HEK293 (cell line): ENCODE results near the gene JAM2.
A peak's percentile ranks its signal among the peaks of the same experiment; 100 is the strongest.

Experiments
- EGR2 ChIP-seq: fragments of 450-650 bp; formaldehyde crosslinking; IDR thresholded peaks from 2 replicates; pipeline ENCODE4 v1.5.1; 2016; ENCODE audit warnings: low read depth, missing biosample characterization, missing genetic modification characterization
- GLIS1 ChIP-seq: fragments of 450-650 bp; formaldehyde crosslinking; IDR thresholded peaks from 2 replicates; pipeline ENCODE4 v1.5.1; 2016; ENCODE audit warnings: missing biosample characterization, missing genetic modification characterization
- KLF1 ChIP-seq: fragments of 450-650 bp; formaldehyde crosslinking; IDR thresholded peaks from 2 replicates; pipeline ENCODE4 v1.5.1; 2016; ENCODE audit warnings: missing biosample characterization, missing genetic modification characterization
- KLF16 ChIP-seq: fragments of 450-650 bp; formaldehyde crosslinking; IDR thresholded peaks from 2 replicates; pipeline ENCODE4 v1.5.1; 2017; ENCODE audit warnings: missing biosample characterization, missing genetic modification characterization
- KLF8 ChIP-seq: fragments of 450-650 bp; formaldehyde crosslinking; IDR thresholded peaks from 2 replicates; pipeline ENCODE4 v1.5.1; 2016; ENCODE audit warnings: missing biosample characterization, missing genetic modification characterization
- WT1 ChIP-seq: fragments of 450-650 bp; formaldehyde crosslinking; IDR thresholded peaks from 2 replicates; pipeline ENCODE4 v1.5.1; 2016; ENCODE audit warnings: missing biosample characterization, missing genetic modification characterization
- ZNF121 ChIP-seq: fragments of 450-650 bp; formaldehyde crosslinking; IDR thresholded peaks from 2 replicates; pipeline ENCODE4 v1.5.1; 2016; ENCODE audit warnings: missing biosample characterization, missing genetic modification characterization
- ZNF19 ChIP-seq: fragments of 450-650 bp; formaldehyde crosslinking; IDR thresholded peaks from 2 replicates; pipeline ENCODE4; 2016; ENCODE audit warnings: missing biosample characterization, missing genetic modification characterization, low read depth
- ZNF2 ChIP-seq: fragments of 450-650 bp; formaldehyde crosslinking; IDR thresholded peaks from 2 replicates; pipeline ENCODE4 v1.5.1; 2016; ENCODE audit warnings: missing biosample characterization, missing genetic modification characterization
- ZNF221 ChIP-seq: fragments of 450-650 bp; formaldehyde crosslinking; IDR thresholded peaks from 2 replicates; pipeline ENCODE4 v1.5.1; 2017; ENCODE audit warnings: missing biosample characterization, missing genetic modification characterization, borderline replicate concordance
- ZNF274 ChIP-seq, 2 experiments: fragments of 200-500 bp in 1 of 2; fragments of 450-650 bp in 1 of 2; sonication (Bioruptor generic) in 1 of 2; formaldehyde crosslinking in 1 of 2; IDR thresholded peaks; 2 replicates each; pipeline versions ENCODE4 v1.5.1 to v1.6.1; 2014 to 2016; ENCODE audit warnings: borderline replicate concordance in 1 of 2, inconsistent platforms in 1 of 2, low read length in 1 of 2, missing biosample characterization in 1 of 2, missing genetic modification characterization in 1 of 2
- ZNF354C ChIP-seq: fragments of 450-650 bp; formaldehyde crosslinking; IDR thresholded peaks from 2 replicates; pipeline ENCODE4 v1.5.1; 2016; ENCODE audit warnings: missing biosample characterization, missing genetic modification characterization, low read depth, borderline replicate concordance
- ZNF561 ChIP-seq: fragments of 450-650 bp; IDR thresholded peaks from 2 replicates; pipeline ENCODE4 v1.5.1; 2018; ENCODE audit warnings: missing biosample characterization, missing genetic modification characterization, borderline replicate concordance
- ZNF624 ChIP-seq: fragments of 450-650 bp; formaldehyde crosslinking; IDR thresholded peaks from 2 replicates; pipeline ENCODE4 v1.5.1; 2017; ENCODE audit warnings: missing biosample characterization, missing genetic modification characterization
- ZXDB ChIP-seq: fragments of 450-650 bp; formaldehyde crosslinking; IDR thresholded peaks from 2 replicates; pipeline ENCODE4 v1.5.1; 2016; ENCODE audit warnings: missing biosample characterization, missing genetic modification characterization
- TF ChIP-seq, protein P1 (sequence below): fragments of 450-650 bp; formaldehyde crosslinking; conservative IDR thresholded peaks from 2 replicates; pipeline ENCODE4 v1.5.1; 2016; ENCODE audit warnings: low read depth, missing biosample characterization, missing genetic modification characterization
- TF ChIP-seq, protein P2 (sequence below): fragments of 450-650 bp; formaldehyde crosslinking; IDR thresholded peaks from 2 replicates; pipeline ENCODE4 v1.5.1; 2016; ENCODE audit warnings: missing biosample characterization, missing genetic modification characterization
- TF ChIP-seq, protein P3 (sequence below): fragments of 450-650 bp; formaldehyde crosslinking; IDR thresholded peaks from 2 replicates; pipeline ENCODE4 v1.5.1; 2017; ENCODE audit warnings: missing biosample characterization, missing genetic modification characterization
- TF ChIP-seq, protein P4 (sequence below): fragments of 450-650 bp; IDR thresholded peaks from 2 replicates; pipeline ENCODE4 v1.5.1; 2018; ENCODE audit warnings: missing biosample characterization, mild to moderate bottlenecking, missing genetic modification characterization

The JAM2 gene

DNA sequence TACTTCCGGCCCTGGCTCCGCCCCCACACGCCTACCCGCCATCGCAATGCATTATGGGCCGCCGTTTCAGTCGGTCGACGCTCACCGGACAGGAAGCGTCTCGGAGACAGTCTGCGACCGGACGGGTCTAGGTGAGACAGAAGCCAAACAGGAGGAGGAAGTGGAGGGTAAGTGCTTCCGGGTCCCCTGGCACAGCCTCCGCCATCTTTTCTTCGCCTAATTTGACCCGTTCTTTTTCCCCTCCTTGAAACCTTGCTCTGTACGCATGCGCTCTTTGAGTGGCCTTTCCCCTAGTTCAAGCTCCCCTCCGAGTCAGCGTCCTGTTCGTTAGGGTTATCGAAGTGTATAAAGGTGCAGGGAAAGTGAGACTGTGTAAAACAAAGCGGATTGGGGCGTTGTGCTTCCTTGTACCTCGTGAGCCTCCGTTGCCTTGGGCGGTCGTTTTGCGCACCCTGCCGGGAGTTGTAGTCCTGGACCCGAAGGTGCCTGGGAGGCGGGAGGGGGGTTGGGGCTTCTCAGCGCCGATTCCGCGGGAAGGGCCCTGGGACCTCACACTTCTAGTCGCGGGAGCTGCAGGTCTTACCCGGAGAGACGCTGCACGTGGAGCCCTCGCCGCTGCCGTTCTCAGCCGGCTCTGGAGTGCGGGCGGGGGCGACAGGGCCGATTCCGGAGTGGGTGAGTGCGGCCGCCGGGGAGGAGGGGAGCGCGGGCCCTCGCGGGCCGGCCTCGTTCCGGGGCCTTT lies 96.0 kb downstream of the JAM2 start, which contains the start of the genes ATP5PF and GABPA (continued):
- TF ChIP-seq ZNF274 (IDR thresholded peaks at IDR 0.05; ENCODE audit: low read length) (no peak), ZNF274 (tag by site-specific recombination; IDR thresholded peaks at IDR 0.05; ENCODE audit: borderline replicate concordance) (no peak), ZNF221 (tag by site-specific recombination) (no peak), ZNF19 (tag by site-specific recombination) (no peak), WT1 (tag by site-specific recombination) (peak; percentile 28; the same call in 1 of the 2 replicates), EGR2 (tag by site-specific recombination) (peak; percentile 96), ZNF2 (0 out of 2 replicates have a peak, but pooled peaks have one; percentile 61), ZNF354C (tag by site-specific recombination) (no peak), ZNF624 (tag by site-specific recombination) (0 out of 2 replicates have a peak, but pooled peaks have one; percentile 63), GLIS1 (peak; percentile 75), KLF1 (tag by site-specific recombination) (peak; percentile 47), ZXDB (tag by site-specific recombination) (peak; percentile 84), ZNF121 (tag by site-specific recombination) (0 out of 2 replicates have a peak, but pooled peaks have one; percentile 49), KLF16 (peak; percentile 65; the same call in 1 of the 2 replicates), KLF8 (tag by site-specific recombination) (peak; percentile 81; the same call in 1 of the 2 replicates), ZNF561 (peak; percentile 94)
- TF ChIP-seq, protein P1, sequence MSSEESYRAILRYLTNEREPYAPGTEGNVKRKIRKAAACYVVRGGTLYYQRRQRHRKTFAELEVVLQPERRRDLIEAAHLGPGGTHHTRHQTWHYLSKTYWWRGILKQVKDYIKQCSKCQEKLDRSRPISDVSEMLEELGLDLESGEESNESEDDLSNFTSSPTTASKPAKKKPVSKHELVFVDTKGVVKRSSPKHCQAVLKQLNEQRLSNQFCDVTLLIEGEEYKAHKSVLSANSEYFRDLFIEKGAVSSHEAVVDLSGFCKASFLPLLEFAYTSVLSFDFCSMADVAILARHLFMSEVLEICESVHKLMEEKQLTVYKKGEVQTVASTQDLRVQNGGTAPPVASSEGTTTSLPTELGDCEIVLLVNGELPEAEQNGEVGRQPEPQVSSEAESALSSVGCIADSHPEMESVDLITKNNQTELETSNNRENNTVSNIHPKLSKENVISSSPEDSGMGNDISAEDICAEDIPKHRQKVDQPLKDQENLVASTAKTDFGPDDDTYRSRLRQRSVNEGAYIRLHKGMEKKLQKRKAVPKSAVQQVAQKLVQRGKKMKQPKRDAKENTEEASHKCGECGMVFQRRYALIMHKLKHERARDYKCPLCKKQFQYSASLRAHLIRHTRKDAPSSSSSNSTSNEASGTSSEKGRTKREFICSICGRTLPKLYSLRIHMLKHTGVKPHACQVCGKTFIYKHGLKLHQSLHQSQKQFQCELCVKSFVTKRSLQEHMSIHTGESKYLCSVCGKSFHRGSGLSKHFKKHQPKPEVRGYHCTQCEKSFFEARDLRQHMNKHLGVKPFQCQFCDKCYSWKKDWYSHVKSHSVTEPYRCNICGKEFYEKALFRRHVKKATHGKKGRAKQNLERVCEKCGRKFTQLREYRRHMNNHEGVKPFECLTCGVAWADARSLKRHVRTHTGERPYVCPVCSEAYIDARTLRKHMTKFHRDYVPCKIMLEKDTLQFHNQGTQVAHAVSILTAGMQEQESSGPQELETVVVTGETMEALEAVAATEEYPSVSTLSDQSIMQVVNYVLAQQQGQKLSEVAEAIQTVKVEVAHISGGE (tag by site-specific recombination), result peak; percentile 99
- TF ChIP-seq, protein P2, sequence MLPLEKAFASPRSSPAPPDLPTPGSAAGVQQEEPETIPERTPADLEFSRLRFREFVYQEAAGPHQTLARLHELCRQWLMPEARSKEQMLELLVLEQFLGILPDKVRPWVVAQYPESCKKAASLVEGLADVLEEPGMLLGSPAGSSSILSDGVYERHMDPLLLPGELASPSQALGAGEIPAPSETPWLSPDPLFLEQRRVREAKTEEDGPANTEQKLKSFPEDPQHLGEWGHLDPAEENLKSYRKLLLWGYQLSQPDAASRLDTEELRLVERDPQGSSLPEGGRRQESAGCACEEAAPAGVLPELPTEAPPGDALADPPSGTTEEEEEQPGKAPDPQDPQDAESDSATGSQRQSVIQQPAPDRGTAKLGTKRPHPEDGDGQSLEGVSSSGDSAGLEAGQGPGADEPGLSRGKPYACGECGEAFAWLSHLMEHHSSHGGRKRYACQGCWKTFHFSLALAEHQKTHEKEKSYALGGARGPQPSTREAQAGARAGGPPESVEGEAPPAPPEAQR (tag by site-specific recombination), result 0 out of 2 replicates have a peak, but pooled peaks have one; percentile 39
- TF ChIP-seq, protein P3, sequence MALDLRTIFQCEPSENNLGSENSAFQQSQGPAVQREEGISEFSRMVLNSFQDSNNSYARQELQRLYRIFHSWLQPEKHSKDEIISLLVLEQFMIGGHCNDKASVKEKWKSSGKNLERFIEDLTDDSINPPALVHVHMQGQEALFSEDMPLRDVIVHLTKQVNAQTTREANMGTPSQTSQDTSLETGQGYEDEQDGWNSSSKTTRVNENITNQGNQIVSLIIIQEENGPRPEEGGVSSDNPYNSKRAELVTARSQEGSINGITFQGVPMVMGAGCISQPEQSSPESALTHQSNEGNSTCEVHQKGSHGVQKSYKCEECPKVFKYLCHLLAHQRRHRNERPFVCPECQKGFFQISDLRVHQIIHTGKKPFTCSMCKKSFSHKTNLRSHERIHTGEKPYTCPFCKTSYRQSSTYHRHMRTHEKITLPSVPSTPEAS (tag by site-specific recombination), result 0 out of 2 replicates have a peak, but pooled peaks have one; percentile 7
- TF ChIP-seq, protein P4, sequence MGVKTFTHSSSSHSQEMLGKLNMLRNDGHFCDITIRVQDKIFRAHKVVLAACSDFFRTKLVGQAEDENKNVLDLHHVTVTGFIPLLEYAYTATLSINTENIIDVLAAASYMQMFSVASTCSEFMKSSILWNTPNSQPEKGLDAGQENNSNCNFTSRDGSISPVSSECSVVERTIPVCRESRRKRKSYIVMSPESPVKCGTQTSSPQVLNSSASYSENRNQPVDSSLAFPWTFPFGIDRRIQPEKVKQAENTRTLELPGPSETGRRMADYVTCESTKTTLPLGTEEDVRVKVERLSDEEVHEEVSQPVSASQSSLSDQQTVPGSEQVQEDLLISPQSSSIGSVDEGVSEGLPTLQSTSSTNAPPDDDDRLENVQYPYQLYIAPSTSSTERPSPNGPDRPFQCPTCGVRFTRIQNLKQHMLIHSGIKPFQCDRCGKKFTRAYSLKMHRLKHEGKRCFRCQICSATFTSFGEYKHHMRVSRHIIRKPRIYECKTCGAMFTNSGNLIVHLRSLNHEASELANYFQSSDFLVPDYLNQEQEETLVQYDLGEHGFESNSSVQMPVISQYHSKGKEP (tag by site-specific recombination), result no peak
- TF ChIP-seq, all 188 proteins: peak for 63
